Nephron progenitor cell (in vitro differentiated cells): Measurements from ENCODE around the gene PRKACB.
A peak's percentile ranks its signal among the peaks of the same experiment; 100 is the strongest.

ENCODE experiments used
- DNase-seq: peaks from one replicate; pipeline ENCODE4 v3.0.0; 2021
- H3K27ac Mint-ChIP-seq: 2 replicates; pipeline ENCODE4 v1.8.0; 2021; ENCODE audit warnings: mild to moderate bottlenecking, moderate library complexity, mixed read lengths
- H3K27me3 Mint-ChIP-seq: 2 replicates; pipeline ENCODE4 v1.8.0; 2021; ENCODE audit warnings: mild to moderate bottlenecking, low read depth, mixed read lengths; ENCODE audit not compliant: poor library complexity
- H3K36me3 Mint-ChIP-seq: 2 replicates; pipeline ENCODE4 v1.8.0; 2021; ENCODE audit warnings: low read depth, mixed read lengths
- H3K4me1 Mint-ChIP-seq: 2 replicates; pipeline ENCODE4 v1.8.0; 2021; ENCODE audit warnings: mixed read lengths
- H3K4me3 Mint-ChIP-seq: 2 replicates; pipeline ENCODE4 v1.8.0; 2021; ENCODE audit warnings: mild to moderate bottlenecking, moderate library complexity, mixed read lengths
- H3K9me3 Mint-ChIP-seq: 2 replicates; pipeline ENCODE4 v1.8.0; 2021; ENCODE audit warnings: mild to moderate bottlenecking, moderate library complexity, mixed read lengths
- CTCF ChIP-seq: fragments of 200-600 bp; sonication (generic); IDR thresholded peaks from 2 replicates; pipeline ENCODE4 v1.5.0; 2021; ENCODE audit warnings: antibody characterized with exemption

Gene PRKACB

GRCh38 chr1:84165601-84166000 is 21.5 kb downstream of the PRKACB start:
- no peak for TF ChIP-seq CTCF
- peaks cover 14% of the 10 kb centered on the region for H3K36me3 Mint-ChIP-seq
- no peak for DNase-seq
- peaks cover 7% of the 10 kb centered on the region for H3K4me1 Mint-ChIP-seq
- no peak overlapping the region for H3K27ac Mint-ChIP-seq
- no peak overlapping the region for H3K4me3 Mint-ChIP-seq
- H3K9me3 Mint-ChIP-seq, result peaks cover 18% of the 10 kb centered on the region
- H3K27me3 Mint-ChIP-seq, result no peaks in the 10 kb centered on the region

GRCh38 chr1:84166797-84167196 is 22.7 kb downstream of the PRKACB start:
- Mint-ChIP-seq H3K36me3 (peaks cover 8% of the 10 kb centered on the region), H3K4me1 (peaks cover 7% of the 10 kb centered on the region), H3K9me3 (peaks cover 11% of the 10 kb centered on the region), H3K27ac (no peak overlapping the region), H3K4me3 (no peak overlapping the region), H3K27me3 (no peaks in the 10 kb centered on the region)
- TF ChIP-seq CTCF, result no peak
- DNase-seq, result no peak

GRCh38 chr1:84168783-84169182 is 24.7 kb downstream of the PRKACB start:
- H3K9me3 Mint-ChIP-seq, result no peaks in the 10 kb centered on the region
- H3K36me3 Mint-ChIP-seq, result no peaks in the 10 kb centered on the region
- no peak for TF ChIP-seq CTCF
- H3K27ac Mint-ChIP-seq, result no peak overlapping the region
- H3K4me3 Mint-ChIP-seq, result no peak overlapping the region
- no peak for DNase-seq
- no peaks in the 10 kb centered on the region for H3K4me1 Mint-ChIP-seq
- H3K27me3 Mint-ChIP-seq, result no peaks in the 10 kb centered on the region

- Mint-ChIP-seq H3K36me3 (no peaks in the 10 kb centered on the region), H3K4me3 (no peak overlapping the region), H3K9me3 (no peaks in the 10 kb centered on the region), H3K27me3 (no peaks in the 10 kb centered on the region), H3K27ac (no peak overlapping the region), H3K4me1 (no peaks in the 10 kb centered on the region)
- no peak for DNase-seq
- TF ChIP-seq CTCF, result no peak
These were observed 26.1 kb downstream of the PRKACB start for GRCh38 chr1:84170171-84170570.

GRCh38 chr1:84171481-84171880 is 27.4 kb downstream of the PRKACB start:
- Mint-ChIP-seq H3K4me3 (no peak overlapping the region), H3K4me1 (no peaks in the 10 kb centered on the region), H3K27ac (no peak overlapping the region), H3K27me3 (no peaks in the 10 kb centered on the region), H3K36me3 (no peaks in the 10 kb centered on the region), H3K9me3 (no peaks in the 10 kb centered on the region)
- no peak for TF ChIP-seq CTCF
- no peak for DNase-seq

GRCh38 chr1:84174051-84174556 is 30.0 kb downstream of the PRKACB start:
- H3K27me3 Mint-ChIP-seq, result no peaks in the 10 kb centered on the region
- peak overlapping the region; percentile 4 for H3K27ac Mint-ChIP-seq
- H3K36me3 Mint-ChIP-seq, result no peaks in the 10 kb centered on the region
- TF ChIP-seq CTCF, result no peak
- no peaks in the 10 kb centered on the region for H3K9me3 Mint-ChIP-seq
- H3K4me3 Mint-ChIP-seq, result no peak overlapping the region
- H3K4me1 Mint-ChIP-seq, result no peaks in the 10 kb centered on the region
- no peak for DNase-seq
